DOHH2 (cell line): ENCODE measurements around the gene NR1H4.

Source experiments
- EZH2phosphoT487 ChIP-seq: fragments of 200-600 bp; sonication (generic); IDR thresholded peaks from 2 replicates; pipeline ENCODE4 v1.6.1; 2017; ENCODE audit warnings: borderline replicate concordance, mild to moderate bottlenecking, antibody characterized with exemption, low read length, moderate library complexity, mixed read lengths
- TF ChIP-seq, protein P1 (sequence below): fragments of 200-600 bp; sonication (generic); IDR thresholded peaks from one replicate; pipeline ENCODE4 v1.5.1; 2014; ENCODE audit warnings: antibody characterized with exemption, mild to moderate bottlenecking, low read depth, low read length; ENCODE audit not compliant: poor library complexity, severe bottlenecking

- no peak for TF ChIP-seq EZH2phosphoT487
- TF ChIP-seq, protein P1, sequence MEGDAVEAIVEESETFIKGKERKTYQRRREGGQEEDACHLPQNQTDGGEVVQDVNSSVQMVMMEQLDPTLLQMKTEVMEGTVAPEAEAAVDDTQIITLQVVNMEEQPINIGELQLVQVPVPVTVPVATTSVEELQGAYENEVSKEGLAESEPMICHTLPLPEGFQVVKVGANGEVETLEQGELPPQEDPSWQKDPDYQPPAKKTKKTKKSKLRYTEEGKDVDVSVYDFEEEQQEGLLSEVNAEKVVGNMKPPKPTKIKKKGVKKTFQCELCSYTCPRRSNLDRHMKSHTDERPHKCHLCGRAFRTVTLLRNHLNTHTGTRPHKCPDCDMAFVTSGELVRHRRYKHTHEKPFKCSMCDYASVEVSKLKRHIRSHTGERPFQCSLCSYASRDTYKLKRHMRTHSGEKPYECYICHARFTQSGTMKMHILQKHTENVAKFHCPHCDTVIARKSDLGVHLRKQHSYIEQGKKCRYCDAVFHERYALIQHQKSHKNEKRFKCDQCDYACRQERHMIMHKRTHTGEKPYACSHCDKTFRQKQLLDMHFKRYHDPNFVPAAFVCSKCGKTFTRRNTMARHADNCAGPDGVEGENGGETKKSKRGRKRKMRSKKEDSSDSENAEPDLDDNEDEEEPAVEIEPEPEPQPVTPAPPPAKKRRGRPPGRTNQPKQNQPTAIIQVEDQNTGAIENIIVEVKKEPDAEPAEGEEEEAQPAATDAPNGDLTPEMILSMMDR, result no peak
Observed at GRCh38 chr12:100447381-100447780, 26.3 kb upstream of the NR1H4 start.
